Measurements from ENCODE around the gene IPO13. TPM values are rescaled to one million over a fixed set of nuclear protein-coding genes. Genes with fewer than 3 reads are reported as not detected.

IPO13 gene
- total RNA-seq, 2 experiments from 2014 or later: 6.3 to 7.4 TPM

DNA sequence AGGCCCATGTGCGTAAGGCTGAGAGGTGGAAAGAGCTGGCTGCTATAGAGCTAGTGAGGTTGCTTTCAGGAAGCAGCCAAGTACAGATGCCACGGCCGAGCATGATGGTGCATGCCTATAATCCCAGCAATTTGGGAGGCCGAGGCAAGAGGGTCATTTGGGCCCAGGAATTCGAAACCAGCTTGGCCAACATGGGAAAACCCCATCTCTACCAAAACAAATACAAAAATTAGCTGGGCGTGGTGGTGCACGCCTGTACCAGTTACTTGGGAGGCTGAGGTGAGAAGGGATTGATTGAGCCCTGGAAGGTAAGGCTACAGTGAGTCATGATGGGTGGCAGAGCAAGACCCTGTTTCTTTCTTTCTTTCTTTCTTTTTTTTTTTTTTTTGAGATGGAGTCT lies 47.3 kb downstream of the IPO13 start:
- Mint-ChIP-seq H3K9me3 (no peaks in the 10 kb centered on the region), H3K4me1 (ENCODE audit: low read depth) (peaks cover 16% of the 10 kb centered on the region), H3K36me3 (ENCODE audit: low read depth) (no peaks in the 10 kb centered on the region), H3K27ac (no peak overlapping the region), H3K4me3 (no peak overlapping the region), H3K27me3 (no peaks in the 10 kb centered on the region)
- Histone ChIP-seq H3K4me3 (ENCODE audit: low read length) (no peak overlapping the region), H3K27me3 (ENCODE audit: control insufficient read depth in 1 of 2, insufficient read depth in 2 of 2, low read length in 2 of 2) (no peaks in the 10 kb centered on the region), H3K4me1 (ENCODE audit: insufficient read depth, low read length) (peaks cover 19% of the 10 kb centered on the region), H3K9me3 (ENCODE audit: control insufficient read depth in 1 of 2, insufficient read depth in 1 of 2, low read length in 2 of 2) (no peaks in the 10 kb centered on the region), H3K36me3 (ENCODE audit: insufficient read depth, low read length) (no peaks in the 10 kb centered on the region), H3K27ac (ENCODE audit: low read depth in 1 of 2, low read length in 2 of 2) (no peak overlapping the region)
- ATAC-seq (ENCODE audit: poor library complexity) (no peak), DNase-seq (no peak)
- intact Hi-C loops (cut with DNase I, micrococcal nuclease): loop anchor here in 1 of 2 experiments (5.0 kb wide), 1 partner anchor 38 kb away; the partner anchor contains the start of gene SLC6A9
- POLR2A ChIA-PET: no interaction called here
- TF ChIP-seq, protein P1, sequence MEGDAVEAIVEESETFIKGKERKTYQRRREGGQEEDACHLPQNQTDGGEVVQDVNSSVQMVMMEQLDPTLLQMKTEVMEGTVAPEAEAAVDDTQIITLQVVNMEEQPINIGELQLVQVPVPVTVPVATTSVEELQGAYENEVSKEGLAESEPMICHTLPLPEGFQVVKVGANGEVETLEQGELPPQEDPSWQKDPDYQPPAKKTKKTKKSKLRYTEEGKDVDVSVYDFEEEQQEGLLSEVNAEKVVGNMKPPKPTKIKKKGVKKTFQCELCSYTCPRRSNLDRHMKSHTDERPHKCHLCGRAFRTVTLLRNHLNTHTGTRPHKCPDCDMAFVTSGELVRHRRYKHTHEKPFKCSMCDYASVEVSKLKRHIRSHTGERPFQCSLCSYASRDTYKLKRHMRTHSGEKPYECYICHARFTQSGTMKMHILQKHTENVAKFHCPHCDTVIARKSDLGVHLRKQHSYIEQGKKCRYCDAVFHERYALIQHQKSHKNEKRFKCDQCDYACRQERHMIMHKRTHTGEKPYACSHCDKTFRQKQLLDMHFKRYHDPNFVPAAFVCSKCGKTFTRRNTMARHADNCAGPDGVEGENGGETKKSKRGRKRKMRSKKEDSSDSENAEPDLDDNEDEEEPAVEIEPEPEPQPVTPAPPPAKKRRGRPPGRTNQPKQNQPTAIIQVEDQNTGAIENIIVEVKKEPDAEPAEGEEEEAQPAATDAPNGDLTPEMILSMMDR (IDR thresholded peaks at IDR 0.05): no peak
- CTCF ChIA-PET: no interaction called here

DNA sequence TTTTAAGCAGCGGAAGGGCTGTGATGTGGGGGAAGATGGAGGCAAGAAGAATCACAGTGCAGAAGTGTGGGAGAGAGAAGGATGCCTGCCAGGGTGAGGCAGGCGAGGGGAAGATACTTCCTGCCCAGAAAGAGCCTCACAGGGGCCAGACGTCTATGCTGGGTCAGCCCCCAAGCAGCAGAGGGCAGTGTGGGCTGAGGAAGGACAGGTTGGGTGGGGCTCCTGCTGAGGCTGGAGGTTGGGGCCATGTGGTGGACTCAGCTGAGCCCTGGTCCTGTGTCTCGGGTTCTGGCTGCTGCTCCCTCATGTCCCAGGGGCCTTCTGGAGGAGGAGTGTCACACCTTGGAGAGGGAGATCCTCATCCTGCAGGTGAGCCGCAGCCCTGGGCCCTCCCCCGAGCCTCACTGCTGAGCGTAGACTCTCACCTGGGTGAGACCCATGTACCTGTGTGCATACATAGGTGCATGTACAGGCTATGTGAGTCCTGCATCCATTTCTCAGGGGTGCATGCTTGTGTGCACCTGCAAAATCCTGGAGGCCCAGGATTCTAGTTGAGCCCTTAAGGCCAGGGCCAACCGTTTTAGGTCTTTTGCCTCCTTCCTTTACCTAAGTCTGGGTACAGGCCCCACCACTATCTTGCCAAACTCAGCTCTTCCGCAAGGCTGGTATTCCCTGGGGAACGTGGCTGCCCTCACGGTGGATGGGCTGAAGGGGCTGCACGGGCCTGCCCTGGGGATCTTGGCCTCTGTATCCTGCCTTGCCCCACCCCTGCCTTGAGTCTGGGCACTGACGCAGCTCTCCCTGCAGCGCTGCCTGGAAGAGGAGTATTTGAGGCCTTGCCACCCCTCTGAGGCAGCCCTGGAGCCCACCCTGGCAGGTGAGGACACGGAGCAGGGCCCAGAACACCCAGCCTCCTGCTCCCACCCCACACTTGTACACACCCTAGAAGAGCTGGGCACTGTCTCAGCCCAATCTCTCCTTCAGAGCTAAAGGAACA lies 48.3 kb downstream of the IPO13 start:
- TF ChIP-seq, protein P1 (IDR thresholded peaks at IDR 0.05): no peak
- intact Hi-C loops (cut with DNase I, micrococcal nuclease): loop anchor here in 1 of 2 experiments (5.0 kb wide), 1 partner anchor 37 kb away; the partner anchor contains the start of gene SLC6A9
- H3K4me3 ChIP-seq (ENCODE audit: low read length): no peak overlapping the region
- ChIA-PET CTCF (no interaction called here), POLR2A (no interaction called here)
- DNase-seq (no peak), ATAC-seq (ENCODE audit: poor library complexity) (no peak)
- H3K27ac Mint-ChIP-seq: no peak overlapping the region
- peaks cover 16% of the 10 kb centered on the region for H3K4me1 Mint-ChIP-seq (ENCODE audit: low read depth)
- no peaks in the 10 kb centered on the region for H3K27me3 Mint-ChIP-seq
- H3K4me3 Mint-ChIP-seq: no peak overlapping the region
- no peaks in the 10 kb centered on the region for H3K9me3 Mint-ChIP-seq
- no peaks in the 10 kb centered on the region for H3K36me3 ChIP-seq (ENCODE audit: insufficient read depth, low read length)
- H3K9me3 ChIP-seq (ENCODE audit: control insufficient read depth in 1 of 2, insufficient read depth in 1 of 2, low read length in 2 of 2): no peaks in the 10 kb centered on the region
- peaks cover 19% of the 10 kb centered on the region for H3K4me1 ChIP-seq (ENCODE audit: insufficient read depth, low read length)
- H3K27ac ChIP-seq (ENCODE audit: low read depth in 1 of 2, low read length in 2 of 2): no peak overlapping the region
- no peaks in the 10 kb centered on the region for H3K27me3 ChIP-seq (ENCODE audit: control insufficient read depth in 1 of 2, insufficient read depth in 2 of 2, low read length in 2 of 2)
- H3K36me3 Mint-ChIP-seq (ENCODE audit: low read depth): no peaks in the 10 kb centered on the region

DNA sequence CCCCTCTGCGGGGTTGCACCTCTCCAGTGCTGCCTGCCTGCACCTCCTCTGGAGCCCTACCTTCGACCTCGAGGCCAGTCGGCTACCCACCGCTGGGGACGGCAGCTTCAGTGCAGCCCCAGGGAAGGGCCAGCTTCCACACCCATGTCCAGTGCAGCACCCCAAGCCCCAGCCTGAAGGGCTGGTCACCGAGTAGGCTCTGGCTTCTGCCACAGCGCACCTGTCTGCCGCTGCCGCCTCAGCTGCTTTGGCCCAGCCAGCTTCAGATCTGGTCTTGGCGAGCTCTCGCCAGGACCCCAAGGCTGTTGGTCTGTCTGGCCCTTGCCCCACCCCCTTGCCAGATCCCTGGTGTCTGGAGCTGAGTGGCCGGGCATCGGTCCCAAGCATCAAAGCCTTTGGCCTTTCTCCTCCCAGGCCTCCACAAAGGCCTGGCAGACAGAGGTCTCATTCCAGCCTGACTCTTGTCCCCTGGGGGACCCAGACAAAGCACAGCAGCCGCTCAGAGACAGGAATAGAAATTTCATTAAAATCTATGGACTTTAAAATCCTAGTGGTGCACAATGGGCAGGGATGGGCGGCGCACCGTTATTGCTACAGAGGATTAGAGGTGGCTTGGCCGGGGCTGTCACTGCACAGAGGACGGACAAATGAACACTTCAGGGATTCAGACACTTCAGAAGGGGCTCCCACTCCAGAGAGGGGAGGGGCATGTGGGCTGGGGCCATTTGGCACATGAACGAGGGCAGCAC lies 49.4 kb downstream of the IPO13 start:
- no peak overlapping the region for H3K4me3 ChIP-seq (ENCODE audit: low read length)
- Mint-ChIP-seq H3K4me3 (no peak overlapping the region), H3K27ac (no peak overlapping the region), H3K27me3 (no peaks in the 10 kb centered on the region), H3K4me1 (ENCODE audit: low read depth) (peaks cover 16% of the 10 kb centered on the region), H3K9me3 (no peaks in the 10 kb centered on the region), H3K36me3 (ENCODE audit: low read depth) (no peaks in the 10 kb centered on the region)
- H3K27me3 ChIP-seq (ENCODE audit: control insufficient read depth in 1 of 2, insufficient read depth in 2 of 2, low read length in 2 of 2): no peaks in the 10 kb centered on the region
- CTCF ChIA-PET: no interaction called here
- no peak overlapping the region for H3K27ac ChIP-seq (ENCODE audit: low read depth in 1 of 2, low read length in 2 of 2)
- POLR2A ChIA-PET: no interaction called here
- no peaks in the 10 kb centered on the region for H3K9me3 ChIP-seq (ENCODE audit: control insufficient read depth in 1 of 2, insufficient read depth in 1 of 2, low read length in 2 of 2)
- peaks cover 14% of the 10 kb centered on the region for H3K4me1 ChIP-seq (ENCODE audit: insufficient read depth, low read length)
- ATAC-seq (ENCODE audit: poor library complexity) (no peak), DNase-seq (no peak)
- TF ChIP-seq, protein P1 (IDR thresholded peaks at IDR 0.05): no peak
- intact Hi-C loops (cut with DNase I, micrococcal nuclease): no loop called here
- H3K36me3 ChIP-seq (ENCODE audit: insufficient read depth, low read length): no peaks in the 10 kb centered on the region

Data from CD4-positive, alpha-beta T cell (primary cell).